DOHH2 (cell line): ENCODE data around the gene GAPVD1.
"Not testable (repeated sequence)": the region's sequence is repeated elsewhere in the genome, so short reads cannot be mapped to it uniquely, and the experiment has no call there.

Source experiments
- H3F3A ChIP-seq: fragments of 200-600 bp; sonication (generic), shearing (Covaris generic); 2 replicates; pipeline ENCODE4 v1.6.0; 2016; ENCODE audit warnings: antibody characterized with exemption, mild to moderate bottlenecking; ENCODE audit not compliant: control insufficient read depth, insufficient read depth
- H3K27ac ChIP-seq: fragments of 200-600 bp; sonication (generic); 2 replicates; pipeline ENCODE4 v1.5.1; 2014; ENCODE audit warnings: low read depth, mild to moderate bottlenecking, low read length, moderate library complexity
- H3K27me3 ChIP-seq: fragments of 200-600 bp; sonication (generic); 2 replicates; pipeline ENCODE4 v1.6.1; 2014; ENCODE audit warnings: mild to moderate bottlenecking, low read length, mixed read lengths; ENCODE audit not compliant: control insufficient read depth
- H3K36me3 ChIP-seq: fragments of 200-600 bp; sonication (generic); 2 replicates; pipeline ENCODE4 v1.6.1; 2014; ENCODE audit warnings: mild to moderate bottlenecking, low read length, moderate library complexity, mixed read lengths; ENCODE audit not compliant: control insufficient read depth
- H3K4me1 ChIP-seq: fragments of 200-600 bp; sonication (generic); 2 replicates; pipeline ENCODE4 v1.6.1; 2014; ENCODE audit warnings: mild to moderate bottlenecking, low read length, mixed read lengths; ENCODE audit not compliant: control insufficient read depth
- H3K4me2 ChIP-seq: fragments of 200-600 bp; sonication (generic); 2 replicates; pipeline ENCODE4 v1.6.0; 2014; ENCODE audit warnings: mild to moderate bottlenecking, low read length, moderate library complexity
- H3K4me3 ChIP-seq: fragments of 200-600 bp; sonication (generic); 2 replicates; pipeline ENCODE4 v1.5.1; 2014; ENCODE audit warnings: mild to moderate bottlenecking, low read length, mixed read lengths
- H3K79me2 ChIP-seq: fragments of 200-600 bp; sonication (generic); 2 replicates; pipeline ENCODE4 v1.6.1; 2014; ENCODE audit warnings: mild to moderate bottlenecking, low read length, mixed read lengths; ENCODE audit not compliant: control insufficient read depth
- H3K9me2 ChIP-seq: fragments of 200-600 bp; sonication (generic); replicated peaks from 2 replicates; pipeline ENCODE4 v1.6.1; 2014; ENCODE audit warnings: mild to moderate bottlenecking, low read length, mixed read lengths; ENCODE audit not compliant: control insufficient read depth
- H3K9me3 ChIP-seq: fragments of 200-600 bp; sonication (generic); 2 replicates; pipeline ENCODE4 v1.6.1; 2014; ENCODE audit warnings: antibody characterized with exemption, low read length, mixed read lengths; ENCODE audit not compliant: control insufficient read depth, insufficient read depth
- H4K20me1 ChIP-seq: fragments of 200-600 bp; sonication (generic); 2 replicates; pipeline ENCODE4 v1.6.0; 2014; ENCODE audit warnings: low read depth, mild to moderate bottlenecking, antibody characterized with exemption, low read length, moderate library complexity; ENCODE audit not compliant: control insufficient read depth, insufficient read depth
- CTCF ChIP-seq: fragments of 200-600 bp; sonication (generic); IDR thresholded peaks from one replicate; pipeline ENCODE4 v1.5.1; 2014; ENCODE audit warnings: antibody characterized with exemption, mild to moderate bottlenecking, low read depth, low read length; ENCODE audit not compliant: poor library complexity, severe bottlenecking
- EZH2phosphoT487 ChIP-seq: fragments of 200-600 bp; sonication (generic); IDR thresholded peaks from 2 replicates; pipeline ENCODE4 v1.6.1; 2017; ENCODE audit warnings: borderline replicate concordance, mild to moderate bottlenecking, antibody characterized with exemption, low read length, moderate library complexity, mixed read lengths

The GAPVD1 gene

GRCh38 chr9:125399165-125399564 is 137.5 kb downstream of the GAPVD1 start:
- Histone ChIP-seq H3K79me2 (no peaks in the 10 kb centered on the region), H3F3A (no peaks in the 10 kb centered on the region), H3K27ac (no peak overlapping the region), H3K4me2 (no peak overlapping the region), H3K9me3 (no peaks in the 10 kb centered on the region), H3K36me3 (no peaks in the 10 kb centered on the region), H3K9me2 (no peaks in the 10 kb centered on the region), H3K27me3 (no peaks in the 10 kb centered on the region), H4K20me1 (no peaks in the 10 kb centered on the region), H3K4me3 (no peak overlapping the region), H3K4me1 (no peaks in the 10 kb centered on the region)
- TF ChIP-seq CTCF (no peak), EZH2phosphoT487 (no peak)

- no peaks in the 10 kb centered on the region for H3K9me2 ChIP-seq
- TF ChIP-seq EZH2phosphoT487 (no peak), CTCF (no peak)
- H3K9me3 ChIP-seq = no peaks in the 10 kb centered on the region
- H3K27ac ChIP-seq = no peak overlapping the region
- no peak overlapping the region for H3K4me3 ChIP-seq
- H4K20me1 ChIP-seq = no peaks in the 10 kb centered on the region
- no peaks in the 10 kb centered on the region for H3K4me1 ChIP-seq
- no peaks in the 10 kb centered on the region for H3K36me3 ChIP-seq
- H3K79me2 ChIP-seq = no peaks in the 10 kb centered on the region
- H3K4me2 ChIP-seq = no peak overlapping the region
- no peaks in the 10 kb centered on the region for H3K27me3 ChIP-seq
- H3F3A ChIP-seq = no peaks in the 10 kb centered on the region
These were observed 138.0 kb downstream of the GAPVD1 start for GRCh38 chr9:125399666-125400065.

GRCh38 chr9:125400232-125400631 is 138.6 kb downstream of the GAPVD1 start:
- not testable (repeated sequence) for H3F3A ChIP-seq, H3K27ac ChIP-seq, H3K36me3 ChIP-seq, H3K79me2 ChIP-seq, H3K27me3 ChIP-seq, H4K20me1 ChIP-seq, H3K9me2 ChIP-seq, H3K9me3 ChIP-seq, H3K4me1 ChIP-seq, H3K4me2 ChIP-seq, H3K4me3 ChIP-seq

- no peak for TF ChIP-seq EZH2phosphoT487
- no peak for TF ChIP-seq CTCF
- no peaks in the 10 kb centered on the region for H3K9me2 ChIP-seq
- no peaks in the 10 kb centered on the region for H3K27me3 ChIP-seq
- H3F3A ChIP-seq = no peaks in the 10 kb centered on the region
- no peaks in the 10 kb centered on the region for H3K79me2 ChIP-seq
- no peaks in the 10 kb centered on the region for H3K9me3 ChIP-seq
- no peak overlapping the region for H3K27ac ChIP-seq
- H3K36me3 ChIP-seq = no peaks in the 10 kb centered on the region
- no peak overlapping the region for H3K4me2 ChIP-seq
- H3K4me3 ChIP-seq = no peak overlapping the region
- no peaks in the 10 kb centered on the region for H3K4me1 ChIP-seq
- H4K20me1 ChIP-seq = no peaks in the 10 kb centered on the region
These were observed 139.4 kb downstream of the GAPVD1 start for GRCh38 chr9:125400725-125401716.
